H9 (cell line): ENCODE data around the gene SS18. TPM values are rescaled to one million over a fixed set of nuclear protein-coding genes. Genes with fewer than 3 reads are reported as not detected.

Source experiments
- DNase-seq: peaks from one replicate; pipeline ENCODE4 v3.0.0-alpha.2; 2017
- H2AFZ ChIP-seq: one replicate; pipeline ENCODE4 v1.6.1; 2013; ENCODE audit warnings: mild to moderate bottlenecking, low read length, control low read depth, moderate library complexity
- H2AK5ac ChIP-seq: 2 replicates; pipeline ENCODE4 v1.6.1; 2013; ENCODE audit warnings: low read length, control low read depth, mixed read lengths; ENCODE audit not compliant: insufficient read length
- H2BK120ac ChIP-seq: one replicate; pipeline ENCODE4 v1.6.1; 2013; ENCODE audit warnings: low read depth, mild to moderate bottlenecking, low read length, control low read depth, inconsistent platforms; ENCODE audit not compliant: poor library complexity, severe bottlenecking
- H2BK12ac ChIP-seq: 2 replicates; pipeline ENCODE4 v1.6.1; 2013; ENCODE audit warnings: low read length, control low read depth, mixed read lengths, low read depth; ENCODE audit not compliant: insufficient read length
- H2BK15ac ChIP-seq: 2 replicates; pipeline ENCODE4 v1.6.1; 2013; ENCODE audit warnings: low read depth, low read length, control low read depth
- H2BK20ac ChIP-seq: one replicate; pipeline ENCODE4 v1.6.1; 2013; ENCODE audit warnings: low read depth, mild to moderate bottlenecking, low read length, control low read depth, inconsistent platforms; ENCODE audit not compliant: poor library complexity, severe bottlenecking
- H2BK5ac ChIP-seq: 2 replicates; pipeline ENCODE4 v1.6.1; 2013; ENCODE audit warnings: low read length, control low read depth, mixed read lengths; ENCODE audit not compliant: insufficient read length
- H3K14ac ChIP-seq: 2 replicates; pipeline ENCODE4 v1.6.1; 2013; ENCODE audit warnings: low read length, control low read depth; ENCODE audit not compliant: insufficient read depth
- H3K18ac ChIP-seq: 2 replicates; pipeline ENCODE4 v1.6.1; 2013; ENCODE audit warnings: low read depth, mild to moderate bottlenecking, mixed read lengths, low read length, control low read depth; ENCODE audit not compliant: insufficient read length
- H3K23ac ChIP-seq: 2 replicates; pipeline ENCODE4 v1.6.1; 2013; ENCODE audit warnings: low read length, control low read depth, mixed read lengths, low read depth; ENCODE audit not compliant: insufficient read length
- H3K23me2 ChIP-seq: 2 replicates; pipeline ENCODE4 v1.6.1; 2013; ENCODE audit warnings: low read depth, mild to moderate bottlenecking, mixed read lengths, low read length, control low read depth; ENCODE audit not compliant: insufficient read length, poor library complexity, severe bottlenecking
- H3K27ac ChIP-seq: 2 replicates; pipeline ENCODE4 v1.5.1; 2013; ENCODE audit warnings: low read length, control low read depth, mixed read lengths, low read depth; ENCODE audit not compliant: insufficient read length
- H3K27me3 ChIP-seq: 2 replicates; pipeline ENCODE4 v1.6.1; 2013; ENCODE audit warnings: low read length, control low read depth, inconsistent platforms; ENCODE audit not compliant: insufficient read depth
- H3K4ac ChIP-seq: 2 replicates; pipeline ENCODE4 v1.6.1; 2013; ENCODE audit warnings: low read depth, mild to moderate bottlenecking, control low read depth, inconsistent platforms, low read length, moderate library complexity
- H3K4me1 ChIP-seq: 2 replicates; pipeline ENCODE4 v1.6.1; 2013; ENCODE audit warnings: low read length, control low read depth, inconsistent platforms; ENCODE audit not compliant: insufficient read depth
- H3K4me2 ChIP-seq: 2 replicates; pipeline ENCODE4 v1.6.1; 2013; ENCODE audit warnings: low read length, control low read depth, mixed read lengths; ENCODE audit not compliant: insufficient read length, insufficient read depth
- H3K56ac ChIP-seq: 2 replicates; pipeline ENCODE4 v1.6.1; 2013; ENCODE audit warnings: low read depth, mild to moderate bottlenecking, mixed read lengths, low read length, control low read depth; ENCODE audit not compliant: insufficient read length
- H3K79me1 ChIP-seq: 2 replicates; pipeline ENCODE4 v1.6.1; 2013; ENCODE audit warnings: low read depth, mild to moderate bottlenecking, moderate library complexity, low read length, control low read depth, inconsistent platforms; ENCODE audit not compliant: insufficient read depth, poor library complexity, severe bottlenecking
- H3K79me2 ChIP-seq: 2 replicates; pipeline ENCODE4 v1.6.1; 2013; ENCODE audit warnings: low read length, control low read depth, inconsistent platforms; ENCODE audit not compliant: insufficient read depth
- H3K9ac ChIP-seq: 2 replicates; pipeline ENCODE4 v1.6.1; 2013; ENCODE audit warnings: low read length, control low read depth, mixed read lengths; ENCODE audit not compliant: insufficient read length; ENCODE audit errors: extremely low read depth
- H3K9me3 ChIP-seq: one replicate; pipeline ENCODE4 v1.6.1; 2013; ENCODE audit warnings: low read depth, low read length, inconsistent platforms; ENCODE audit not compliant: control insufficient read depth
- H3T11ph ChIP-seq: one replicate; pipeline ENCODE4 v1.6.1; 2013; ENCODE audit warnings: mild to moderate bottlenecking, low read length, control low read depth, inconsistent platforms
- H4K20me1 ChIP-seq: one replicate; pipeline ENCODE4 v1.6.1; 2013; ENCODE audit not compliant: control insufficient read depth, insufficient read length, insufficient read depth
- H4K5ac ChIP-seq: 2 replicates; pipeline ENCODE4 v1.6.1; 2013; ENCODE audit warnings: low read depth, mild to moderate bottlenecking, mixed read lengths, low read length, control low read depth; ENCODE audit not compliant: insufficient read length
- H4K8ac ChIP-seq: replicated peaks from 2 replicates; pipeline ENCODE4 v1.6.1; 2013; ENCODE audit warnings: low read length, control low read depth, mixed read lengths, low read depth; ENCODE audit not compliant: insufficient read length
- H4K91ac ChIP-seq: 2 replicates; pipeline ENCODE4 v1.6.1; 2013; ENCODE audit warnings: low read depth, mild to moderate bottlenecking, moderate library complexity, mixed read lengths, low read length, control low read depth; ENCODE audit not compliant: insufficient read length
- H3K27ac Mint-ChIP-seq, 3 experiments: 2 replicates in 2 of 3; 3 replicates in 1 of 3; pipeline ENCODE4 v1.8.0; 2020 to 2021; ENCODE audit warnings: mixed read lengths in 3 of 3, mild to moderate bottlenecking in 1 of 3, moderate library complexity in 1 of 3
- H3K27me3 Mint-ChIP-seq: 2 replicates; pipeline ENCODE4 v1.8.0; 2021; ENCODE audit warnings: low read depth, mild to moderate bottlenecking, moderate library complexity, mixed read lengths
- H3K36me3 Mint-ChIP-seq, 3 experiments: 2 replicates in 2 of 3; 3 replicates in 1 of 3; pipeline ENCODE4 v1.8.0; 2020 to 2021; ENCODE audit warnings: low read depth in 3 of 3, mixed read lengths in 3 of 3; ENCODE audit not compliant: insufficient read depth in 1 of 3
- H3K4me1 Mint-ChIP-seq, 2 experiments: 2 replicates each; pipeline ENCODE4 v1.8.0; 2020; ENCODE audit warnings: mixed read lengths in 2 of 2
- H3K4me3 Mint-ChIP-seq, 2 experiments: 2 replicates in 1 of 2; 3 replicates in 1 of 2; pipeline ENCODE4 v1.8.0; 2020 to 2021; ENCODE audit warnings: mild to moderate bottlenecking in 2 of 2, mixed read lengths in 2 of 2, moderate library complexity in 1 of 2
- H3K9me3 Mint-ChIP-seq, 2 experiments: 2 replicates in 1 of 2; 3 replicates in 1 of 2; pipeline ENCODE4 v1.8.0; 2020; ENCODE audit warnings: mild to moderate bottlenecking in 2 of 2, mixed read lengths in 2 of 2, moderate library complexity in 1 of 2
- CTCF ChIP-seq: fragments of 200-600 bp; sonication (generic); conservative IDR thresholded peaks from 3 replicates; pipeline ENCODE4 v1.8.0; 2021; ENCODE audit warnings: antibody characterized with exemption, mild to moderate bottlenecking
- WGBS: extraction: QIAGEN DNeasy Blood & Tissue Kit; methylation state at CpG from one replicate; pipeline ENCODE4 v1.1.7; 2013; ENCODE audit warnings: missing lambda C conversion rate, low lambda C conversion rate, mixed read lengths; ENCODE audit not compliant: insufficient read length; ENCODE audit errors: extremely low coverage; 5-methylcytosine and 5-hydroxymethylcytosine counted together
- total RNA-seq: library from RNA; stranded (reverse); gene quantifications from 2 replicates; pipeline ENCODE4 v1.2.1, GENCODE V29; 2021

The SS18 gene
- total RNA-seq, 1 experiment from 2014 or later: 87.9 TPM

GRCh38 chr18:26071725-26072124, 18.7 kb downstream of the SS18 start:
- no peak overlapping the region for H3K23ac ChIP-seq
- Mint-ChIP-seq H3K4me1 (no peaks in the 10 kb centered on the region), H3K27ac (0 out of 7 replicates have a peak overlapping the region, but pooled peaks of 1 of the 3 experiments have one; percentile 13), H3K36me3 (peaks cover 66 to 87% (median 69%) of the 10 kb centered on the region in 3 experiments), H3K9me3 (peaks cover 14 to 15% of the 10 kb centered on the region in 2 experiments), H3K27me3 (no peaks in the 10 kb centered on the region), H3K4me3 (no peak overlapping the region)
- H4K8ac ChIP-seq: no peak overlapping the region
- H4K5ac ChIP-seq: no peak overlapping the region
- no peak overlapping the region for H3K14ac ChIP-seq
- no peak overlapping the region for H2BK15ac ChIP-seq
- H3K4me2 ChIP-seq: no peak overlapping the region
- H2BK120ac ChIP-seq: no peak overlapping the region
- no peak for TF ChIP-seq CTCF
- DNase-seq: no peak
- no peak overlapping the region for H3K4ac ChIP-seq
- H3K9me3 ChIP-seq: peaks cover 9% of the 10 kb centered on the region
- no peaks in the 10 kb centered on the region for H4K20me1 ChIP-seq
- H2BK5ac ChIP-seq: no peak overlapping the region
- H3K4me1 ChIP-seq: no peaks in the 10 kb centered on the region
- WGBS: no CpG with 5 or more reads among the region's 2 CpGs
- no peak overlapping the region for H3K27ac ChIP-seq
- H3K9ac ChIP-seq: no peak overlapping the region
- no peaks in the 10 kb centered on the region for H3K79me2 ChIP-seq
- H2BK12ac ChIP-seq: no peak overlapping the region
- H3K56ac ChIP-seq: no peak overlapping the region
- H3K27me3 ChIP-seq: no peaks in the 10 kb centered on the region
- no peaks in the 10 kb centered on the region for H3K79me1 ChIP-seq
- H2AFZ ChIP-seq: no peak overlapping the region
- no peak overlapping the region for H3K18ac ChIP-seq
- no peak overlapping the region for H2BK20ac ChIP-seq
- no peaks in the 10 kb centered on the region for H3K23me2 ChIP-seq
- H3T11ph ChIP-seq: no peak overlapping the region
- H2AK5ac ChIP-seq: no peak overlapping the region
- no peak overlapping the region for H4K91ac ChIP-seq
